Fibroblast of villous mesenchyme (primary cell): ENCODE results near the gene ANP32A. TPM values are rescaled to one million over a fixed set of nuclear protein-coding genes. Genes with fewer than 3 reads are reported as not detected.

ENCODE experiments used
- DNase-seq: peaks from one replicate; pipeline ENCODE4 v3.0.0-alpha.2; 2010; ENCODE audit warnings: low read depth
- H3K4me3 ChIP-seq: 2 replicates; pipeline ENCODE4 v1.5.1; 2011; ENCODE audit warnings: low read depth, mild to moderate bottlenecking, low read length
- total RNA-seq: library from RNA; depleted of rRNA; stranded (reverse); fragments of >200 nt; gene quantifications from 2 replicates; pipeline ENCODE4 v1.2.3, GENCODE V29; 2012
- TF ChIP-seq, protein P1 (sequence below): IDR thresholded peaks from 2 replicates; pipeline ENCODE4 v1.5.1; 2012; ENCODE audit warnings: low read depth, mild to moderate bottlenecking, low read length; ENCODE audit not compliant: insufficient read depth

The ANP32A gene
- total RNA-seq, 1 donor = 38.0 TPM

DNA sequence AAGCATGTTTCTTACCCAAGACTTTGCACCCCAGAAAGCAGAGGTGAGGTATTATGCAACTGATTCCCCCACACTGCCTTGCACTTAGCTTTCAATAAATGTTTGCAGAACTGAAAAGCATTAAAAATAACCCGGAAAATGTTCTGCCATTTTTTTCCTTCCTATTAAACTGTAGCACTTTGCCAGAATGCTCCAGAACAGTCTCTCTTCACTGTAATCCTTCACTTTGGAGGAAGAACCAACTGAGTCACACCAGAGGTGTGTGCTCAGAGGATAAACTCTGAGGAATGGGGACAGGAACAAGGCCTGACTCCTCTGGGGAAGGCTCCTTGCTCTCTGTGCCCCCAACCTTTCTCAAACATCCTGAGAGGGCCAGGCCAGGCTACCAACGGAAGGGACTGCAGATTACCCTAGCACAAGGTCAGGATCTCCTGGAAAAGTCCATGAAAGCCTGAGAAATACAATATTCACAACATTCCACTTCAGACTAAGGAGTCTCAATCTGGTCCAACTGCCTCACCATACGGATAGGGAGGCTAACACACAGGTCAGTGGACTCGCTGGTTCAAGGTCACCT, 19.0 kb downstream of the ANP32A start:
- H3K4me3 ChIP-seq = no peak overlapping the region
- DNase-seq = no peak
- TF ChIP-seq, protein P1, sequence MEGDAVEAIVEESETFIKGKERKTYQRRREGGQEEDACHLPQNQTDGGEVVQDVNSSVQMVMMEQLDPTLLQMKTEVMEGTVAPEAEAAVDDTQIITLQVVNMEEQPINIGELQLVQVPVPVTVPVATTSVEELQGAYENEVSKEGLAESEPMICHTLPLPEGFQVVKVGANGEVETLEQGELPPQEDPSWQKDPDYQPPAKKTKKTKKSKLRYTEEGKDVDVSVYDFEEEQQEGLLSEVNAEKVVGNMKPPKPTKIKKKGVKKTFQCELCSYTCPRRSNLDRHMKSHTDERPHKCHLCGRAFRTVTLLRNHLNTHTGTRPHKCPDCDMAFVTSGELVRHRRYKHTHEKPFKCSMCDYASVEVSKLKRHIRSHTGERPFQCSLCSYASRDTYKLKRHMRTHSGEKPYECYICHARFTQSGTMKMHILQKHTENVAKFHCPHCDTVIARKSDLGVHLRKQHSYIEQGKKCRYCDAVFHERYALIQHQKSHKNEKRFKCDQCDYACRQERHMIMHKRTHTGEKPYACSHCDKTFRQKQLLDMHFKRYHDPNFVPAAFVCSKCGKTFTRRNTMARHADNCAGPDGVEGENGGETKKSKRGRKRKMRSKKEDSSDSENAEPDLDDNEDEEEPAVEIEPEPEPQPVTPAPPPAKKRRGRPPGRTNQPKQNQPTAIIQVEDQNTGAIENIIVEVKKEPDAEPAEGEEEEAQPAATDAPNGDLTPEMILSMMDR = no peak

DNA sequence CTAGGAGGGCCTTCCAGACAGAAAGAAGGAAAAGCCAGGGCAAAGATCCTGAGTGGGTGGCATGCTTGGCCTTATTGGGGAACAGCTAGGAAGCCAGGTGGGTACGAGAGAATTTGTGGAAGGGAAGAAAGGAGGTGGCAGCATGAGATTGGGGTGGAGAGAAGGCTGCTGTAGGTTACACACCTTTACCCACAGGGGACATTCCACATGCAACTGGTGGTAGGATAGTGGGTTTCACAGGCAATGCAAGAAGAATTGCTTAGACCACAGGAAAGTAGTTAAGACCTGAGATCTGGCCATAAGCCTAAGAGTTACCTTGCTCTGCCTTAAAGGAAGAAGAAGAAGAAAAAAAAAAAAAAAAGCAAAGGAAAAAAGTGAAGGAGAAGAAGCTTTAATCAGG, 19.8 kb downstream of the ANP32A start:
- no peak for DNase-seq
- TF ChIP-seq, protein P1 = no peak

DNA sequence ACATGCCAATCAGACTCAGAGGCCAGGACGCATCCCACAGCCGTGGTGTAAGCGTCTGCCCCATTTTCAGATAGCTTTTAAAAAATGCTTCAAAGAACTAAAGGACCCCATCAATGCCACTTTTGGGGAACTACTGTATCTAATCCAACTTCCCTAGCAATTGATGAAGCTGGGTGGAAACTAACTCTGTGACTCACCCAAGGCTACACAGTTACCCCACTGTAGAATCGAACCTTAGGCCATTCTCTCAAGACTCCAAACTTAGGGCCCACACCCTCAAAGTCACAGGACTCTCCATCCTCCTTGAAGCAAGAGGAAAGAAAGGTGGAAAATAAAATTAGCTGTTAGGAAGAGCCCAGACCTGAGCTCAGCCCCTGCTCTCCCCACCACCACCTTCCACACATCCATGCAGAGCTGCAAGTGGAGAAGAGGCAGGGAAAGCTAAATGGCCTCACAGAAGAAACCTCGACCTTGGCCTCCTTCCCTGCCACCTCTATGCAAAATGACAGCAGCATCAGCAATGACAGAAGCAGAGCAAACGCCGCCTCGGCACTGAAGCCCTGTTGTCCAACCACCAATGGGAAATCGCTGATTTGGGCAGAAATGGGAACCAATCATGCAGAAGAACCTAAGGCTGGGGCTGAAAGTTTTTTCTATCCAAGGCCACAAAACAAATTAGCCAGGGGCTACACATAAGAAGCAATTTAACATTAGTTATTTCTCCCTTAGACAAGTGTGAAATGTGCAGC, 22.2 kb downstream of the ANP32A start:
- TF ChIP-seq, protein P1 = no peak

More for the DNA sequence above, 19.8 kb downstream of the ANP32A start:
- no peak overlapping the region for H3K4me3 ChIP-seq

DNA sequence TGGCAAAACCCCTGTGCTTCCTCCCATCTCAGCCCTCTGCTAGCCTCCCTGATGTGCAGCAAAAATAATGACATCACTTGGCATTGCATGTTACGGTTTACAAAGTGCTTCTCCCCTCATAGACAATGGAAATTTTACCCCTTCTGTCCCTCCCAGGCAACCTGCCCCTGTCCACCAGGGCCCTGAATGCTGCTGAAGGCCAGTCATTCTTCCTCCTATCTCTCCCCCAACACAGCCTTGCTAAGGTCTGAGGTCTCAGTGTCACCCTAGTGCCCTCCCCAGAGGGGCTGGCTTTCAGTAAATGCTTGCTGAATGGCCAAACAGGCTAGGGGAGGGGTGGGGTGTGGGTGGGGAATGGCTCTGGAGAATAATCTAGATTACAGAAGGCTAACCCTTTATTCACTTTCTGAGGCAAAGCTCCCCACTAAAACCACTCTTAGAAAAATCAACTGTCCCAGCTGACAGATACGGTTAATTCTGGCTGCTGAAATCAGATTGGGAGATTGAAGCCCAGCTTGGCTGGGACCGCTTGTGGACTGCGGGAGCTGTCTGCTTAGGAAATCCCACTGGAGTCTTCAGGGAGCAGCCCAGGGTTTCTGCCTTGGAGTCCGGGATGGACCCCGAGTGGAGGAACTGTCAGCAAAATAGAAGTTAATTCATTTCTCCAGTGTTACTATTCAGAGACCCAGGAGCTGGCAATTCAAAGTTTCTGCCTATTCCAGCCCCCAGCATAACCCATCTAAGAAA, 22.9 kb downstream of the ANP32A start:
- TF ChIP-seq, protein P1 = no peak
- H3K4me3 ChIP-seq = no peak overlapping the region
- no peak for DNase-seq

More for the DNA sequence above, 22.2 kb downstream of the ANP32A start:
- no peak for DNase-seq
- H3K4me3 ChIP-seq = no peak overlapping the region

DNA sequence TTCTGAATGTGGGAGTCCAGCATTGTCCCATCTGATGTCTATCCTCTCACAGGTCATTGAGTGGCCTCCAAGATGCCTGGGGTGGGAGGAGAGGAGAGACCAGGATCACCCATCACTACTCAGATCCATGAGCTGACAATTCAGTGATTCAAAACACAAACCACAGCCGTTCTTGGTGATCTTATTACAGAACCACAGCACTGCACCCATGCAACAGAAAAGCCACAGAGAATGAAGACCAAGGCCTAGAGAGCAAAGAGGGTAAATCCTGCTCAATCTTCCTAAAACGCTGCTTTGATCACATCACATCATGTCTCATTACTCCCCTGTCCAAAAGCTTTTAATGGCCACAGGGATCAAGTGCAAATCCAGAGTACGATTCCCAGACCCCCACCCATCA, 23.5 kb downstream of the ANP32A start:
- DNase-seq = no peak
- TF ChIP-seq, protein P1 = no peak
- no peak overlapping the region for H3K4me3 ChIP-seq

DNA sequence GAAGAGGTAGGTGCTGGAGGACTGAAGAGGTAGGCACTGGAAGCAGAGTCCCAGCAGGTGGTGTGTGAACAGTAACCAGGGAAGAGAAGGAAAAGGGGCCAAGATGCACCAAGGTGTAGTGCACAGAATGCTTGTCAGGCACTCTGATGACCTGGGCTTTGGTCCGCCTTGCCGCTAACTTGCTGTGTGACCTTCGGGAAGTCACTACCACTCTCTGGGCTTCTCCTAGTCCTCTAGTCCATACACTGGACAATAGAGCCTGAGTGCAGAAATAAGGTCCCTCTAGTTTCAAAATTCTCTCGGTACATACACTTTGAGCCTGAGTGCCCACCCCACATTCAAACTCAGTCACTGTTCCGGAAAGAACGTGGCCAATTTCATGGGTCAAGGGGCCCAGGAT, 24.1 kb downstream of the ANP32A start:
- DNase-seq = no peak
- TF ChIP-seq, protein P1 = no peak

More for the DNA sequence above, 24.1 kb downstream of the ANP32A start:
- no peak overlapping the region for H3K4me3 ChIP-seq
